Trophoblast cell (in vitro differentiated cells and primary cell): ENCODE measurements around the gene ZNF264.
"Not testable (repeated sequence)": the region's sequence is repeated elsewhere in the genome, so short reads cannot be mapped to it uniquely, and the experiment has no call there.

Source experiments
- DNase-seq, 2 donors: peaks; one replicate each; pipeline ENCODE4 v3.0.0-alpha.2; 2016
- H2AFZ ChIP-seq: 2 replicates; pipeline ENCODE4 v1.6.1; 2013; ENCODE audit warnings: low read length, moderate library complexity, mild to moderate bottlenecking; ENCODE audit not compliant: insufficient read depth, poor library complexity
- H2AK5ac ChIP-seq: 2 replicates; pipeline ENCODE4 v1.6.1; 2013; ENCODE audit warnings: mild to moderate bottlenecking, low read length
- H2BK120ac ChIP-seq: 2 replicates; pipeline ENCODE4 v1.6.1; 2013; ENCODE audit warnings: low read length, mild to moderate bottlenecking, moderate library complexity; ENCODE audit not compliant: insufficient read depth, poor library complexity
- H2BK12ac ChIP-seq: 2 replicates; pipeline ENCODE4 v1.6.1; 2013; ENCODE audit warnings: mild to moderate bottlenecking, low read length, moderate library complexity
- H2BK5ac ChIP-seq: 2 replicates; pipeline ENCODE4 v1.6.1; 2013; ENCODE audit warnings: low read length, low read depth, moderate library complexity, mild to moderate bottlenecking; ENCODE audit not compliant: poor library complexity
- H3K14ac ChIP-seq: 2 replicates; pipeline ENCODE4 v1.6.1; 2013; ENCODE audit warnings: mild to moderate bottlenecking, low read length
- H3K18ac ChIP-seq: 2 replicates; pipeline ENCODE4 v1.6.1; 2013; ENCODE audit warnings: mild to moderate bottlenecking, low read length
- H3K23ac ChIP-seq: 2 replicates; pipeline ENCODE4 v1.6.1; 2013; ENCODE audit warnings: low read length
- H3K27ac ChIP-seq: 2 replicates; pipeline ENCODE4 v1.5.1; 2013; ENCODE audit warnings: low read depth, mild to moderate bottlenecking, inconsistent platforms, low read length, moderate library complexity
- H3K27me3 ChIP-seq: 2 replicates; pipeline ENCODE4 v1.6.1; 2013; ENCODE audit warnings: inconsistent platforms, mild to moderate bottlenecking, low read length, moderate library complexity; ENCODE audit not compliant: insufficient read depth
- H3K36me3 ChIP-seq, 2 experiments: 1 replicate in 1 of 2; 2 replicates in 1 of 2; pipeline ENCODE4 v1.6.1; 2013; ENCODE audit warnings: low read length in 2 of 2, mild to moderate bottlenecking in 2 of 2, moderate library complexity in 1 of 2; ENCODE audit not compliant: insufficient read depth in 2 of 2, control insufficient read depth in 1 of 2
- H3K4ac ChIP-seq: 2 replicates; pipeline ENCODE4 v1.6.1; 2013; ENCODE audit warnings: low read depth, mild to moderate bottlenecking, low read length, moderate library complexity
- H3K4me1 ChIP-seq, 2 experiments: 1 replicate in 1 of 2; 2 replicates in 1 of 2; pipeline ENCODE4 v1.6.1; 2013; ENCODE audit warnings: low read length in 2 of 2, mild to moderate bottlenecking in 2 of 2, moderate library complexity in 1 of 2; ENCODE audit not compliant: insufficient read depth in 2 of 2, control insufficient read depth in 1 of 2
- H3K4me2 ChIP-seq: 2 replicates; pipeline ENCODE4 v1.6.1; 2013; ENCODE audit warnings: inconsistent platforms, mild to moderate bottlenecking, low read length, moderate library complexity
- H3K4me3 ChIP-seq: 2 replicates; pipeline ENCODE4 v1.5.1; 2013; ENCODE audit warnings: mild to moderate bottlenecking, low read depth, low read length, inconsistent platforms
- H3K79me1 ChIP-seq: one replicate; pipeline ENCODE4 v1.6.1; 2013; ENCODE audit warnings: low read length
- H3K79me2 ChIP-seq: 2 replicates; pipeline ENCODE4 v1.6.1; 2013; ENCODE audit warnings: low read length, mild to moderate bottlenecking; ENCODE audit not compliant: control insufficient read depth, insufficient read depth, poor library complexity
- H3K9ac ChIP-seq: 2 replicates; pipeline ENCODE4 v1.6.1; 2013; ENCODE audit warnings: mild to moderate bottlenecking, low read length
- H3K9me3 ChIP-seq: 2 replicates; pipeline ENCODE4 v1.6.1; 2013; ENCODE audit warnings: low read depth, mild to moderate bottlenecking, control low read depth, inconsistent platforms, low read length; ENCODE audit not compliant: insufficient read depth
- H4K12ac ChIP-seq: 2 replicates; pipeline ENCODE4 v1.6.1; 2013; ENCODE audit warnings: low read depth, mild to moderate bottlenecking, low read length, moderate library complexity
- H4K8ac ChIP-seq: 2 replicates; pipeline ENCODE4 v1.6.1; 2013; ENCODE audit warnings: low read depth, mild to moderate bottlenecking, low read length, moderate library complexity
- H4K91ac ChIP-seq: one replicate; pipeline ENCODE4 v1.6.1; 2013; ENCODE audit warnings: low read depth, mild to moderate bottlenecking, low read length, moderate library complexity
- WGBS: extraction: QIAGEN DNeasy Blood & Tissue Kit; methylation state at CpG from one replicate; pipeline ENCODE4 v1.1.7; 2013; ENCODE audit warnings: missing lambda C conversion rate; ENCODE audit not compliant: insufficient read length, insufficient coverage; ENCODE audit errors: extremely low coverage; 5-methylcytosine and 5-hydroxymethylcytosine counted together

ZNF264 gene

GRCh38 chr19:57192077-57192420, 749 bp downstream of the ZNF264 start:
- H3K27ac ChIP-seq = no peak overlapping the region
- no peak for DNase-seq
- H2BK120ac ChIP-seq = no peak overlapping the region
- no peak overlapping the region for H2BK12ac ChIP-seq
- H3K79me1 ChIP-seq = peaks cover 8% of the 10 kb centered on the region
- H3K4me2 ChIP-seq = peak overlapping the region; percentile 79
- peaks cover 15% of the 10 kb centered on the region for H3K79me2 ChIP-seq
- H3K14ac ChIP-seq = peak overlapping the region; percentile 85
- H3K18ac ChIP-seq = peak overlapping the region; percentile 73
- peaks cover 9 to 10% of the 10 kb centered on the region in 2 experiments for H3K4me1 ChIP-seq
- peak overlapping the region; percentile 74 for H4K91ac ChIP-seq
- H3K23ac ChIP-seq = no peak overlapping the region
- peak overlapping the region; percentile 90 for H3K9ac ChIP-seq
- peak overlapping the region; percentile 94 for H2AFZ ChIP-seq
- H3K4ac ChIP-seq = peak overlapping the region; percentile 93
- no peak overlapping the region for H2BK5ac ChIP-seq
- H3K9me3 ChIP-seq = peaks cover 7% of the 10 kb centered on the region
- H3K27me3 ChIP-seq = no peaks in the 10 kb centered on the region
- H4K12ac ChIP-seq = peak overlapping the region; percentile 75
- peaks cover 24 to 30% of the 10 kb centered on the region in 2 experiments for H3K36me3 ChIP-seq
- H2AK5ac ChIP-seq = peak overlapping the region; percentile 13
- WGBS = no CpG with 5 or more reads among the region's 9 CpGs
- H4K8ac ChIP-seq = peak overlapping the region; percentile 93
- peak overlapping the region; percentile 91 for H3K4me3 ChIP-seq

- Histone ChIP-seq H2AK5ac (no peak overlapping the region), H3K9ac (no peak overlapping the region), H3K27me3 (no peaks in the 10 kb centered on the region), H4K91ac (no peak overlapping the region), H3K9me3 (peaks cover 5% of the 10 kb centered on the region), H3K4me2 (peak overlapping the region; percentile 79), H3K4ac (no peak overlapping the region), H4K12ac (no peak overlapping the region), H2BK120ac (no peak overlapping the region), H3K4me1 (peaks cover 9 to 10% of the 10 kb centered on the region in 2 experiments), H4K8ac (no peak overlapping the region), H3K27ac (no peak overlapping the region), H3K79me1 (peaks cover 8% of the 10 kb centered on the region), H3K4me3 (no peak overlapping the region), H3K14ac (no peak overlapping the region), H3K79me2 (peaks cover 15% of the 10 kb centered on the region), H2BK5ac (no peak overlapping the region), H3K18ac (no peak overlapping the region), H3K36me3 (peaks cover 27 to 36% of the 10 kb centered on the region in 2 experiments), H3K23ac (no peak overlapping the region), H2AFZ (no peak overlapping the region), H2BK12ac (no peak overlapping the region)
- no CpG with 5 or more reads among the region's 5 CpGs for WGBS
- no peak for DNase-seq
Measured at GRCh38 chr19:57192993-57193392, 1.7 kb downstream of the ZNF264 start.

GRCh38 chr19:57197874-57198273, 6.6 kb downstream of the ZNF264 start:
- not testable (repeated sequence) for H3K27ac ChIP-seq, DNase-seq, H4K12ac ChIP-seq, H3K14ac ChIP-seq, H3K9me3 ChIP-seq, H4K91ac ChIP-seq, H4K8ac ChIP-seq, H2BK120ac ChIP-seq, H2BK5ac ChIP-seq, H3K23ac ChIP-seq, H3K9ac ChIP-seq, H2BK12ac ChIP-seq, H3K4me3 ChIP-seq, H3K4ac ChIP-seq, H3K79me2 ChIP-seq, H2AK5ac ChIP-seq, H3K18ac ChIP-seq, H2AFZ ChIP-seq, H3K79me1 ChIP-seq, H3K4me1 ChIP-seq, H3K27me3 ChIP-seq, H3K4me2 ChIP-seq
- H3K36me3 ChIP-seq = peaks cover 41 to 48% of the 10 kb centered on the region in 2 experiments
- no CpG with 5 or more reads among the region's 6 CpGs for WGBS

DNA sequence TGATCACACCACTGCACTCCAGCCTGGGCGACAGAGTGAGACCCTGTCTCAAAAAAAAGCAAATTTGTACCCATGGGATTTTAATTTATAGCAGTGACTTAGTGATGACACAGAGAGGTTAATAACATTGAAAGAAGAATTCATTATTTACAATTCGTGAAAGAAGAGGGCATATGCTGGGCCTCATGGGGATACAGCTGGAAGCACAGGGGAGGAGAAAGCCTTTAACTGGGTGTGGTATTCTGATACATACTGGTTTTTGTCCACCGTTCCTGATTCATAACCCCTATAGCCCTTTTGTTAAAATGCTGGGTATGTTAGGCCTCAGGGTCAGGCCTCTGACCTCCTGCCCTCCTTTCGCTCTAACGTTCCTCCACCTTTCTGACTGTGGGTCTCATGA, 10.9 kb downstream of the ZNF264 start:
- Histone ChIP-seq H4K8ac (no peak overlapping the region), H3K9ac (no peak overlapping the region), H3K4me2 (no peak overlapping the region), H3K14ac (no peak overlapping the region), H3K23ac (no peak overlapping the region), H3K36me3 (peaks cover 26 to 35% of the 10 kb centered on the region in 2 experiments), H3K79me1 (no peaks in the 10 kb centered on the region), H3K27me3 (no peaks in the 10 kb centered on the region), H4K12ac (no peak overlapping the region), H2BK120ac (no peak overlapping the region), H3K79me2 (no peaks in the 10 kb centered on the region), H3K27ac (no peak overlapping the region), H4K91ac (no peak overlapping the region), H3K9me3 (no peaks in the 10 kb centered on the region), H2AK5ac (no peak overlapping the region), H2AFZ (no peak overlapping the region), H3K4me1 (no peaks in the 10 kb centered on the region), H3K4ac (no peak overlapping the region), H2BK5ac (no peak overlapping the region), H3K18ac (no peak overlapping the region), H2BK12ac (no peak overlapping the region), H3K4me3 (no peak overlapping the region)
- peak in 1 of 2 donors; percentile 7 for DNase-seq
- no CpG with 5 or more reads among the region's 5 CpGs for WGBS
